ENCODE data around the gene KCTD10.

DNA sequence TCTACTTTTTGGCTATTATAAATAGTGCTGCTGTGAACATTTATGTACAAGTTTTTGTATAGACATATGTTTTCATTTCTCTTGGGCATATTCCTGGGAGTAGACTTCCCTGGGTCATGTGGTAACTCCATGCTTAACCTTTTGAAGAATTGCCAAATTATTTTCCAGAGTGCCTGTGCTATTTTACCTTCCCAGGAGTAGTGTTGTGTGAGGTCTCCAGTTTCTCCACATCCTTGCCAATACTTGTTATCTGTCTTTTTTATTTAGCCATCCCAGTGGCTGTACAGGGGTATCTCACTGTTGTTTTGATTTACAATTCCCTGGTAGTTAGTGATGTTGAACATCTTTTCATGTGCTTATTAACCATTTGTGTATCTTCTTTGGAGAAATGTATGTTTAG, 19.2 kb upstream of the KCTD10 start:
- TF ChIP-seq, protein P1, sequence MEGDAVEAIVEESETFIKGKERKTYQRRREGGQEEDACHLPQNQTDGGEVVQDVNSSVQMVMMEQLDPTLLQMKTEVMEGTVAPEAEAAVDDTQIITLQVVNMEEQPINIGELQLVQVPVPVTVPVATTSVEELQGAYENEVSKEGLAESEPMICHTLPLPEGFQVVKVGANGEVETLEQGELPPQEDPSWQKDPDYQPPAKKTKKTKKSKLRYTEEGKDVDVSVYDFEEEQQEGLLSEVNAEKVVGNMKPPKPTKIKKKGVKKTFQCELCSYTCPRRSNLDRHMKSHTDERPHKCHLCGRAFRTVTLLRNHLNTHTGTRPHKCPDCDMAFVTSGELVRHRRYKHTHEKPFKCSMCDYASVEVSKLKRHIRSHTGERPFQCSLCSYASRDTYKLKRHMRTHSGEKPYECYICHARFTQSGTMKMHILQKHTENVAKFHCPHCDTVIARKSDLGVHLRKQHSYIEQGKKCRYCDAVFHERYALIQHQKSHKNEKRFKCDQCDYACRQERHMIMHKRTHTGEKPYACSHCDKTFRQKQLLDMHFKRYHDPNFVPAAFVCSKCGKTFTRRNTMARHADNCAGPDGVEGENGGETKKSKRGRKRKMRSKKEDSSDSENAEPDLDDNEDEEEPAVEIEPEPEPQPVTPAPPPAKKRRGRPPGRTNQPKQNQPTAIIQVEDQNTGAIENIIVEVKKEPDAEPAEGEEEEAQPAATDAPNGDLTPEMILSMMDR (IDR thresholded peaks at IDR 0.05) = no peak
- no peak for TF ChIP-seq POLR2A (IDR thresholded peaks at IDR 0.05)
- no peak for TF ChIP-seq POLR2AphosphoS5 (IDR thresholded peaks at IDR 0.05)
- TF ChIP-seq EP300 (IDR thresholded peaks at IDR 0.05; ENCODE audit: low read depth) = no peak

All from transverse colon (tissue), 4 donors.